NCI-H2196 treated with DMSO at 0.1 percent for 48 hours (cell line): ENCODE results near the gene FN1.
"Not testable (repeated sequence)": the region's sequence is repeated elsewhere in the genome, so short reads cannot be mapped to it uniquely, and the experiment has no call there.

ENCODE experiments used
- DNase-seq: peaks from one replicate; lab custom pipeline; 2025; ENCODE audit not compliant: unreplicated experiment; lab: John Stamatoyannopoulos, UW

Gene FN1

DNA sequence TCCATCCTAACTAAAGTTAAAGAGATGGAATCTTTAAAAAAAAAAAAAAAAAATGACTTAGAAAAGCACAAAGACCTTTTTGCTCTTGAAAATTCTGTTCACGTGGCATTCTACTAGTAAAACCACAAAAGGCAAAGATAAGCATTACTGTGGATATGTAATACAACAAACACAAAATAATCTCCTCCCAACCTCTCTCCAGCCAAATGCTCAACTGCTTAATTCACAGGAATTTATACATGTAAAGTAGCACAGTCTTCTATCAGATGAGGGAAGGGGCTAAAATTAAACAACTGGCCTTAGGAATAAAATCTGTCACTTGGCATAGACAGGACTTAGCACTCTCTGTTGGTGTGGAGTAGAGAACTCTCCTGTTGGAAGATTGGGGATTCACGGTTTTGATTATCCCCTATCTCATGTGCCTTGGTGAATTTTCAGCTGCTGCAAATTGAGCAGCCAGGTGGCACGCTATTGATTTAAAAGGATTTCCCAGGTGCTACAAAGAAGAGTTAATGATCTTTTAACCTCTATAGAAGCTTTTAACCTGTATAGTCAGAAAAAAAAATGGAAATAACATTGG, 66.6 kb downstream of the FN1 start:
- no peak for DNase-seq

DNA sequence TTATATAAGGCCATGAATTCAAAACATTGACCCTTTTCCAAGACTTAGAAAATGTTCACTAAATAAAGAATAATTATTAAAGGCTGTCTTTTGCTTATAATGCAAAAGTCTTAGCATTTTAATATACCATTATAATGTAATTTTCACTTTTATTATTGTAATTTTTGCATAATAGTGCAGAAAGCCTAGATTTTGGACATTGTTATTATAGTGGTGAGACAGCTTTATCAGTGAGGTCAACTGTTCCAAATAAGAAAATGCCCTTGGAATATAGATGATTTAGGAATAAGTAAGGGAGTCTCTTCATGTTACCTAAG, 67.4 kb downstream of the FN1 start:
- DNase-seq = no peak

DNA sequence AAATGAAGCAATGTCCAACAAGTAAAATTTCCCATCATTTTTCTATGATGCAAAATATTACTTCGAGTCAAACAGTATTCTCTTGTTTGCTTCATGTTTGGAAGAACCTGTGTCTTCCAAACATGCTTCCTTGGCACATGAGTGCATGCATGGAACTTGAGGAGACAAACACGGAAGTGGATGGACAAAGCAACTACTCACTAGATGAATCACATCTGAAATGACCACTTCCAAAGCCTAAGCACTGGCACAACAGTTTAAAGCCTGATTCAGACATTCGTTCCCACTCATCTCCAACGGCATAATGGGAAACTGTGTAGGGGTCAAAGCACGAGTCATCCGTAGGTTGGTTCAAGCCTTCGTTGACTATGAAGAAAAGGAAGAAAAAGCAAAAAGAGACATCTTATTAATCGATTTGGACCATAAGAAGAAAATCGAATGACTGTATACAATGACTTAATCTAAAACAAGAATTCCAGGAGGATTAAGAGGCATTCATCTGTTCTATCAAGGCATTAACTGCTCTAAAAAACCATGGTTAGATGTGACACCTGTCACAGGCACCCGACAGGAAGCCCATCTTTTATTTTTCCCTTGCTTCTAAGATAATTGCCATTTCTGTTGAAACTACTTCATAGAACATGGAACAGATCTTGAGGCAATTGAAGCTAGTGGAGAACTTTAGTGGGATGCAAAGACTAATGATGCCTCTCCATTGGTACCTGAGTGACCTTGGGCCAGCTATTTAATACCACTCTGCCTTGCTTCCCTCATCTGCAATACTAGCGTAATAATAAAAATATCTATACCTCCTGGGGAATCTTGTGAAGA, 68.0 kb downstream of the FN1 start:
- no peak for DNase-seq

DNA sequence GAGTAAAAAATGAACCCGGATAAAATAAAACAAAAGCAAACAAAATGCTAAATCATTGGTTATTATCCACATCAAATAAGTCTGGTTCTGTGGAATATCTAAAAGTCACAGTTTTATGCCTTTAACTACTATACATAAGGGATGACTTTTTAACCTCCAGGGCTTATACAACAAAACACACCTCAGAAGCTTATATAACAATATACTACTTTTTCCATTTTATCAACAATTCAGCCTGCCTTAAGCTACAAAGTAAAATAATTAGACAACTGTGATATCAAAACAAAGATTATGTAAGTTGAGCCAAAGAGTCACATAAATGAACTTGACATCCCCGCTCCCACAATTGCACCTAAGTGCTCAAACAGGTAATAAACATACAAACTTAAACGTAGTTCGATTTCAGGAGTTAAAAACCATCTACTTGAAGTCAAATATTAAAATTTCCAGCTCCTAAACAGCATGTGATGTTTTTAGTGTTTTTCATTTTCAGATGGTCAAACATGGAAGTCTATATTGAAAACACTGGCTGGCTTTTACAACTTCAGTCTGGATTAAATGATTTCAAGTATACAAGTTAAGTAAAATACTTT, 69.3 kb downstream of the FN1 start:
- DNase-seq = no peak

DNA sequence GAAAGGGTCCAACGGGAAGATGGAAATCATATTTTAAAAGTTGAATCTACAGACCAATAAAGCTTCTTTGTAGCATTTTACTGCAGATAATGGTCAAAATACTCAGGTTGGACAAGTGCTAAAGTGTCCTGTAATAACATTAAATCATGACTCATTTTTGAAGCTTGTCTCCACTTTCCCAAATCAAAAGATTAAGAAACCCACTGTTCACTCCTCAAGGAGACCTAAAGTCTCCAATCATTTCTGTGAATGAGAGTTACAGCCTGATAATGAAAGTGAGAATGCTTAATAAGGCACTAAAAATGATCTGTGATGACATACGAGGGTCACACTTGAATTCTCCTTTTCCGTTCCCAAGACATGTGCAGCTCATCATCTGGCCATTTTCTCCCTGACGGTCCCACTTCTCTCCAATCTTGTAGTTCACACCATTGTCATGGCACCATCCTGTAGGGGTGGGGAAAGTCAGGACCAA, 70.6 kb downstream of the FN1 start:
- no peak for DNase-seq

DNA sequence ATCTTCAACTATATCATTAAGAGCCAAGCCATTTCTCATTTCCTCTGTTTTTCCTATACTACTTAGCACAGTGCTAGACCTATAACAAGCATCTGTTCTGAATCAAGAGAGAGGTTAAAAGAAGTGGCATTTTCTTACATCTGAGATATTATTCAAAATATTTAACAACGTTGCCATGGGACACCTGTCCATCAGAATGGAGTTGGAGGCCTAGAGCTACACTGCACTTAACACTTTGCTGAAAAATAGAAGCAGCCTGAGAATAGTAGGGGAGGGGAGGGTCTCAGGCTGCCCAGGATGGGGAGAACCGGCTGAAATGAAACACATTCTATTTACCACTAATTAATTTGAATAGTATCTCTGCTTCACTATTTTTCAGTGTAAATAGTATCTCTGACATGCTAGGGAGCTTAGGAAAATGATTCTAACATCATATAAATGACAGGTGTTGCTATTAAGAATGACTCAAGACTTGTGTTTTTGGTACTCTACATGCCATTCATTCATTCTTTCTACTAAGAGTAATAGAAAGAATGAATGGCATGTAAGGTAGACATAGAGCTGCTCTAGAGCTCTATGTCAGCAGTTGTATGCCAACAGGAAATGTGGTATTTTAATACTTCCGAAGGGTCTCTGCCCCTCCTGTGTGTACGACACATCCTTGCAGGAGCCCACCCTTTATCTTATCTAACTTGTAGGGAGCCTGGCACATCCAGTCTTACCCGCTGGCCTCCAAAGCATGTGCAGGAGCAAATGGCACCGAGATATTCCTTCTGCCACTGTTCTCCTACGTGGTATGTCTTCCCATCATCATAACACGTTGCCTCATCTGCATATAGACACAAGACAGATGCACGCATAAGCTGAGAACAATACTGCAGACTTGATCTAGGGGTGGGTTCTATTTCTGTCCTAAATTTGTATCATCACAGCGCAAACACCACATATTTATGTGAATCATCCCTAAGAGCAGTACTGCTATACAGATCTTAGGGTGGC, 71.4 kb downstream of the FN1 start:
- DNase-seq = no peak

DNA sequence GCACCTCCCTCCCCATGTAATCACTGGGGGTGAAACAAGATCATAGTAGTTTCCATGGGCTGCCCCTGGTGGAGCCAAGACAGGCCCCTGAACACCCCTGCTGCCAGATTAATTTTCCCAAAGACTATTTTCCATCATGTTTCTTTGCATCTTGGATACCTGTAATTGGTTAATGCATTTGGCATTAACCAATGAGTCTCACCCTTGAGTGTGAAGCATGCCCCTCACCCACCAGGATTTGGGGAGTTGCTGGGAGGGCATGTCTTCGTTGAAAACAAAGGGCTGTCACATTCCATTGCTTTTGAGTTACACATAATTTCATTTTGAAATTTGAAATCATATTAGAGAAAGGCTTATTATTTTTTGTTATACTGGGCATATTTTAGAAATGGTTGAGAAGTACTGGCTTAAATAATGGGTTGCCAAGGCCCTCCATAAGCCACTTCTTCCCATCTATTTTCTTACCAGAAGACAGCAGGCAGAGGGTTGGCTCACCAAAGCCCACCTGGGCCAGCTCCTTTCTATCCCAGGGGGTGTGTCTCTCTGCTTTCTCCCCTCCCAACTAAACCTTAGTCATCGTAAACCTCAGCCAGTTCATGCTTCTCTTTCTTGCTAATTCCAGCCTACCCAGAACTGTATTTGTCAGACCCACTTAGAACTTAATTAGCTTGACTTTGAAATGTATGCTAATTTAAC, 72.3 kb downstream of the FN1 start:
- no peak for DNase-seq

DNA sequence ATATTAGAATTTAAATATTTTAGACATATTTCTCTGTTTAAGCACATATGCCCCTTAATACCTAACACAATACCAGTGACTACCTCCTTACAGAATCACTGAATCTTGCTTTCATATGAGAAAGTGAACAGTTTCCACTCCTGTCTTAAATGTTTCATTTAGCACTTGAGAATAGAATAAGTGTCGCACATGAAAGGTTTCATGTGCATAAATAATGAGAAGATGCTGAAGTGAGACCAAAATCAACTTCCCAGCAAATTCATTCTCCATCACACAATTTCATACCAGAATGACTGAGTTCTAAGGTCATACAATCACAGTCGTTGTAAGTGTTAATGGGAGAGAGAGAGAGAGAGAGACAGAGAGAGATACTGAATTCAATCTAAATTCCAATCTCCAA, 72.8 kb downstream of the FN1 start:
- no peak for DNase-seq

DNA sequence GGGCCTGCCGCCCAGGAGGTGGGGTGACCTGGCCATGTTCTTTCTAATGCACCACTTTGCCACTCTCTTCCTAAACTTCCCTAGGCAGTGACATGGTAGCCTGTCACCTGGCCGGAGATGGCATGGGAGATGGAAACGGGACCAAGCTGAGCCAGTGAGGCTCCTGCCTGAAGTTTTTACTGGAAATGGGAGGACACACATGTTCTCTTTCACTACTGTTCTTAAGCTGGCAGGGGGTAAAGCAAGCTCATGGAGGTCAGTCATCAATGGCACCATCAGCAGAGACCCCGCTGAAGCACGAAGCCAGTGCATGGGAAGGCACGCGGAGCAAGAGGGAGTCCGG, 73.3 kb downstream of the FN1 start:
- no peak for DNase-seq

DNA sequence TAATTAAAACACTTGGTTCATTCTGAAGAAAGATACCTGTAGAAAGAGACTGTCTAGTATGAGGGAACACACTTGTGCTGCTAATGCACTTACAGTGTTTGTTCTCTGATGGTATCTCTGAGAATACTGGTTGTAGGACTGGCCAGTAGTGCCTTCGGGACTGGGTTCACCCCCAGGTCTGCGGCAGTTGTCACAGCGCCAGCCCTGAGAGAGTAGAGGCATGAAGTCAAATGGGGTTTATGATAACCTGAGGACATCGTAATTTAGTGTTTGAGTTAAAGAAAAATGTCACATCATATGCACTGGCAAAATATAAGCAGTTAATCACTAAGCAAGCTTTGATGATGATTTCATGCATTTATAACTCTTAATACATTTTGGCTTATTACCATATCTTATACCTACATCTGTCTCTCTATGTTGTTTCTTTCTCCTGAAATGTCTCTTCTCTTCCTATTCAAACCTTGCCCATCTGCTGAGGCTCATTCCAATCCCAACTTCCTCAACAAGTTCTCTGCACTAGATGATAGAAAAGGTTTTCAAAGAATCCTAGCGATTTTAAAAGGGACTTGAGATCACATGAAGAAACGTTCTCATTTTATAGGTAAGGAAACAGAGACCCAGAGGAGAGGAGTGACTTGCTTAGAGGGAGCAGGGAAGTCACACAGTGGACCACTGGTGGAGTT, 73.8 kb downstream of the FN1 start:
- DNase-seq = no peak

DNA sequence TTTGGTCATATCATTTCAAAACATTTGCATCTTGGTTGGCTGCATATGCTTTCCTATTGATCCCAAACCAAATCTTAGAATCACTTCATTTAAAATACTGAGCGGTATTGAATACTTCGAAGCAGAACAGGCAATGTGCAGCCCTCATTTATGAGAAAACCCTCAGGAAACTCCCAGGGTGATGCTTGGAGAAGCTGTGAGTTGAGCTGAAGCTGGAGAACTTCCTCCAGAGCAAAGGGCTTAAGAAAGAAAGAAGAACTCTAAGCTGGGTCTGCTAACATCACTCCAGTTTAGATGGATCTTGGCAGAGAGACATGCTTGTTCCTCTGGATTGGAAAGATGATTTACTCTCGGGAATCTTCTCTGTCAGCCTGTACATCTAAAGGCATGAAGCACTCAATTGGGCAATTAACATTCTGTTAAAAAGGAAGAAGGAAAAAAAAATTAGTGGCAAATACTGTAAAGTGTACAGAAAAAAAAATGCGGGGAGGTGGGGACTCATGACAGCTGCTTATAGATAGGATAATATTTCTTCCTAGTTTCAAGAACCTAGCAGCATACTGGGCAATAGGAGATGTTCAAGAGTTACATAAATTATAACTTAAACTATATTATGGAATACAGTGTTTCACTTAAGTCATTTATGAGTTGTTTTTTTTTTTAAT, 74.5 kb downstream of the FN1 start:
- DNase-seq = no peak

DNA sequence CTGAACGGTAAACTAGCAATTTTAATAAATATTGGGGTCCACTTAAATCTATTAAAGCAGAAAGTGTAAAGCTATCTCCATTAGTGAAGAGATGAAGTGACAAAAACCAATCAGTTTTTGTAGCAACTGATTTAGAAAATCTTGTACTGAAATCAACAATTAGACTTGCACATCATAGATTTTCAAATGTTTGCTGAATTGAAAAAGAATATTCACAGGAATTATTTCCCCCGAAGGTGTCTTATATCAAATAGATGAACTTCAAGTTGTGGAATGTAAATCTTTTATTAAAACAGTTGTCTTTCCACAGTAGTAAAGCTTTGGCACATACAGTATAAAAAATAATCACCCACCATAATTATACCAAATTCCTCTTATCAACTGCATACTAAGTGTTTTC, 75.3 kb downstream of the FN1 start:
- DNase-seq = no peak

DNA sequence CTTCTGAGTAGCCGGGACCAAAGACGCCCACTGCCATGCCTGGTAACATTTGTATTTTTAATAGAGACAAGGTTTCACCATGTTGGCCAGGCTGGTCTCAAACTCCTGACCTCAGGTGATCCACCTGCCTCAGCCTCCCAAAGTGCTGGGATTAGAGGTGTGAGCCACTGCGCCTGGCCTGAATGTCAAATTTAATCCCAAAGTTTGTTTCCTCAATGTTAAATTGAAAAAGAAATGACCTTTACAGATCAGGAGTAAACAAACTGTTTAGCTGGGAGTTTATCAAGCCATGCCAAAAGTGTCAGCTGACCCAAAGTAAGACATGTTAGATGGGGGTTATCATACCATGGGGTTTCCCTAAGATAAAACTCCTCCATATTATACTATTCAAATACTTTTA, 75.8 kb downstream of the FN1 start:
- not testable (repeated sequence) for DNase-seq

DNA sequence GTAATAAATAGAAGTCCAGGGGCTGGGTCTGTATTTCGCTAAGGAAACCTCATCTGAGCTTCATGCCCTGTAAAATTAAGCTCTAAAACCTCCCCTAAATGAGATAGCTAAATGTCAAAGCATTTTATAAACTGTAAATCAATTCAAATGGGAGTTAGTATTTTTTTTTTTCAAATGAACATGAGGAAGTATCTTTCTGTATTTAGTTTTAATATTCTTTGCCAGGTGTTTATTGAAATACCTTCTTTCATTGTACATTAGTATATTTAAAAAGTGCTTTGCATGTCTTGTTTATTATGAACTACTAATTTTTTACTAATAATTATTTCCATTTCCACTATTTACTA, 76.3 kb downstream of the FN1 start:
- DNase-seq = no peak

DNA sequence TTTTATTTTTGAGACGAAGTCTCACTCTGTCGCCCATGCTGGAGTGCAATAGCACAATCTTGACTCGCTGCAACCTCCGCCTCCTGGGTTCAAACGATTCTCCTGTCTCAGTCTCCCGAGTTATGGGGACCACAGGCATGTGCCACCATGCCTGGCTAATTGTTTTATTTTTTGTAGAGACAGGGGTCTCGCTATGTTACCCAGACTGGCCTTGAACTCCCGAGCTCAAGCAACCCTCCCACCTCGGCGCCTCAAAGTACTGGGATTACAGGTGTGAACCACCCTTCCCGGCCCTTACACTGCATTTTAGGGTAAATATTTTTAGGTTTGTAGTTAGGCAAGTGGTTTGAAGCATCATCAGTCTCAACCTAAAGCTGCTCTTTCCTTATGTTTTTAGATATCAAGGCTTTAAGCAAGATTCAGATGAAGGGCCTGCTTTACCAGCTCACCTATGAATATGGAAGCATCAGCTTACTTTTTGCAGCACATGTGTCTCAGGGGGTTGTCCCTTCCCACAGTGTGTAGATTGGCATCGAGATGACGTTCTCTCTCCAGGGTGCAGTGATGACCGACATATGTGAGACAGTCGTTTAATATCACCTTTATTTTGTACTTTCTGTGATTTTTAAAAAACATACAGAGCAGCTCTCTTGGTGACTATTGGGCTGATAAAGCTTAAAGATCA, 76.8 kb downstream of the FN1 start:
- DNase-seq = no peak

DNA sequence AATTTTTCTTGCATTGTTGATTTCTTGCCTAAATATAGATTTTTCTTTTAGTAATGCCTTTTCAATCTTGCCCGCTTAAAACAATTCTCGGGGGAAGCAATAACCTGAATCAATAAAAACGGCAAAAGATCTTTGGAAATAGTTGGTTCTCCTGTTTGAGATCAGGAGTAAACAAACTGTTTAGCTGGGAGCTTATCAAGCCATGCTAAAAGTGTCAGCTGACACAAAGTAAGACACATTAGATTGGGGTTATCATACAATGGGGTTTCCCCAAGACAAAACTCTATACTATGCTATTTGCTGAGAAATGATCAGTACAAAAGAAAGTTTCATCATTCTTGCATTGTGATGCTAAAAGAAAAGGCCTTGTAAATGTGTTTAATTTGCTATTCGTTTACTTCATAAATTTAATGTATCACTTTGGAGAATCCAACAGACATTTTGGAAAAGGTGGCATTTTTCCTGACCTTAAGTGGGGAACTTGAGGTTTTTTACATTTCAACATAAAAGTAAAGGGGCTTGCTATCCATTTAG, 77.5 kb downstream of the FN1 start:
- no peak for DNase-seq

DNA sequence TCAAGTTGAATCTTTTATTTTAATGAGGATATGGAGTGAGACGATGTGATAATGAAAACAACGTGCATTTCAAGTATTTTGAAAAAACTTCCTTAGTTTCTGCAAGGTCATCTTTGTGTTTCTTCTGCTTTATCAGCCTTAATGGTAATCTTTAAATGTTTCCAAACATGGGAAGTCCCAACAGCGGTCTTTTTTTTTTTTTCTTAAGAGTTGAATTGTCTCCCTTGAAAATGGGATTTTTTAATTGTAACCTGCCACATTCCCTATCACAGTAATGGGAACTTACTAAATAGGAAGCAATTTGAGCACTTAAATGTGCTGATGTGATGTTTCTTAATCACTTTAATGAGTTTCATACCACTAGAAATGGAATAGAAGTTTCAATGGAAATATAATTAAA, 78.2 kb downstream of the FN1 start:
- no peak for DNase-seq

DNA sequence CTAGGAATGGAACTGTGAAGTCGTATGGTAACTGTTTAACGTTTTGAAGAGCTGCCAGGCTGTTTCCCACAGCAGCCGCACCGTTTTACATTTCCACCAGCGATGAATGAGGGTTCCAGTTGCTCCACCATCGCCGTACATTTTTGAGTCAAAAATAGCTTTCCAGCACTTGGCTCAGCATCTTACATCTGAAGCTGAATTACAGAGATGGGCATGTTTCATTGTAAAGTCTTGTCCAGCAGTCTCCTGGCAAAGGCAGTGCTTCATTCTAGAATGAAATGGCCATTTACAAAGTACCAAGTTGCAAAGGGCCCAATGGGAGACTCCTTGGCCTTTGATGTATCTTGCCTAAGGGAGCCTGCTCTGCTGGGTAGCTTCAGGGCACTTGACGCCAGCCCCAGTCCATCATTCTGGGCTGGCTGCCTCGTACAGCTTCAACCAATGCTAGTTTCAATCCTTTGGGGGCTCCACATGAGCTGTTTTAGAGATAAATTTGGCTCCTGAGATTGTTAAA, 78.9 kb downstream of the FN1 start:
- no peak for DNase-seq
